Stimulated activated CD4-positive, alpha-beta T cell treated with anti-CD3 and anti-CD28 coated beads, Interleukin-15, amount 100 ng/mL, for 1 hour (primary cell): ENCODE measurements around the gene DDX56.
A peak's percentile ranks its signal among the peaks of the same experiment; 100 is the strongest.

ENCODE experiments used
- DNase-seq, 2 donors: peaks; one replicate each; pipeline ENCODE4 v3.0.0-alpha.2; 2020; ENCODE audit warnings: low read depth in 1 of 2, low spot score in 1 of 2

The DDX56 gene

GRCh38 chr7:44537442-44537841 is 36.3 kb downstream of the DDX56 start:
- no peak for DNase-seq

GRCh38 chr7:44536090-44536489 is 37.6 kb downstream of the DDX56 start:
- no peak for DNase-seq

GRCh38 chr7:44535348-44536064 is 38.2 kb downstream of the DDX56 start:
- DNase-seq: no peak

- DNase-seq: peak in 1 of 2 donors; percentile 16
These were observed 39.2 kb downstream of the DDX56 start for GRCh38 chr7:44534501-44534900.

GRCh38 chr7:44534087-44534486 is 39.6 kb downstream of the DDX56 start:
- no peak for DNase-seq

- no peak for DNase-seq
These were observed 40.2 kb downstream of the DDX56 start for GRCh38 chr7:44533301-44534055.

GRCh38 chr7:44531421-44532380 is 42.0 kb downstream of the DDX56 start:
- no peak for DNase-seq

- DNase-seq: no peak
These were observed 42.7 kb downstream of the DDX56 start for GRCh38 chr7:44530990-44531389.

GRCh38 chr7:44524811-44525388 is 48.8 kb downstream of the DDX56 start:
- no peak for DNase-seq

- DNase-seq: no peak
These were observed 51.4 kb downstream of the DDX56 start for GRCh38 chr7:44522315-44522714.

- DNase-seq: no peak
These were observed 52.2 kb downstream of the DDX56 start for GRCh38 chr7:44521347-44522095.

GRCh38 chr7:44520574-44520973 is 53.1 kb downstream of the DDX56 start:
- no peak for DNase-seq

- no peak for DNase-seq
These were observed 54.2 kb downstream of the DDX56 start for GRCh38 chr7:44519546-44519945.

- DNase-seq: no peak
These were observed 54.9 kb downstream of the DDX56 start for GRCh38 chr7:44518761-44519160.

- no peak for DNase-seq
These were observed 56.5 kb downstream of the DDX56 start for GRCh38 chr7:44517175-44517574.
